ENCODE measurements around the gene UBE2M.

DNA sequence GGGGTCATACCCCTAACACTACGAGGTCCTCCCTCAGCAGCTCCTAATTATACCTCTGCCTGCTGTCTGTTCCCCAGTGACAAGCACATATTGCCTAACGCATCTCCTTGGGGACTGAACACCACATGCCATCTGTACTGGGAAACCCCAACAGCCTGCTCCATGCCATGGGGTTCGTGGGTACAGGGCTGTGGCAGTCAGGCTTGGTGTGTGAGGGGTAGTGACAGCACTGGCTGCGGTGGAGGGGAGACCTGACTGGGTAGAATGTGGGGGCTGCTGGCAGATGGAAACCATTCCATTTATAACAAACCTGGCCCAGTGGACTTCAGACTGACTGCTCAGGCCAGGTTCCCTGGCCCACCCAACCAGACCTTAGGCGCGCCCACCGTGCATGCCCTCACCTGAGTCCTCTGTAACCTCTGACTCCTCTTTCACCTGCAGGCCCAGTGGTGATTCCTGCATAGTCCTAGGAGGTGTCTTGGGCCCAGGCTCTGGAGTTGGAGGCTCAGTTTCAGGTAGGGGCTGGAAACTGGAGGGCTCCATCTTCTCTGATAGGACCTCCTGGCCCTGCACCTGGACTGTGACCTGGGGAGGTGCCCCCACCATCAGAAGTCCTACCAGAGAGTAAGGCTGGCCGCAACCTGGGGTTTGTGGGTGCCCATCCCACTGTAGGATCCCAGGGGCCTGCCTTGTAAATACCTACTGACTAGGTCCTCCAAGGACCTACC, 11.7 kb upstream of the UBE2M start:
- TF ChIP-seq EZH2 (IDR thresholded peaks at IDR 0.05; ENCODE audit: borderline replicate concordance, low read depth, low read length, severe bottlenecking): no peak
- TF ChIP-seq, protein P1, sequence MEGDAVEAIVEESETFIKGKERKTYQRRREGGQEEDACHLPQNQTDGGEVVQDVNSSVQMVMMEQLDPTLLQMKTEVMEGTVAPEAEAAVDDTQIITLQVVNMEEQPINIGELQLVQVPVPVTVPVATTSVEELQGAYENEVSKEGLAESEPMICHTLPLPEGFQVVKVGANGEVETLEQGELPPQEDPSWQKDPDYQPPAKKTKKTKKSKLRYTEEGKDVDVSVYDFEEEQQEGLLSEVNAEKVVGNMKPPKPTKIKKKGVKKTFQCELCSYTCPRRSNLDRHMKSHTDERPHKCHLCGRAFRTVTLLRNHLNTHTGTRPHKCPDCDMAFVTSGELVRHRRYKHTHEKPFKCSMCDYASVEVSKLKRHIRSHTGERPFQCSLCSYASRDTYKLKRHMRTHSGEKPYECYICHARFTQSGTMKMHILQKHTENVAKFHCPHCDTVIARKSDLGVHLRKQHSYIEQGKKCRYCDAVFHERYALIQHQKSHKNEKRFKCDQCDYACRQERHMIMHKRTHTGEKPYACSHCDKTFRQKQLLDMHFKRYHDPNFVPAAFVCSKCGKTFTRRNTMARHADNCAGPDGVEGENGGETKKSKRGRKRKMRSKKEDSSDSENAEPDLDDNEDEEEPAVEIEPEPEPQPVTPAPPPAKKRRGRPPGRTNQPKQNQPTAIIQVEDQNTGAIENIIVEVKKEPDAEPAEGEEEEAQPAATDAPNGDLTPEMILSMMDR (IDR thresholded peaks at IDR 0.05; ENCODE audit: borderline replicate concordance, extremely low read depth, low read length, poor library complexity, severe bottlenecking): no peak

Data from DND-41 (cell line).